ENCODE measurements around the gene KIF5A. TPM values are rescaled to one million over a fixed set of nuclear protein-coding genes. Genes with fewer than 3 reads are reported as not detected.
"Not testable (repeated sequence)": the region's sequence is repeated elsewhere in the genome, so short reads cannot be mapped to it uniquely, and the experiment has no call there.

KIF5A gene
- polyA plus RNA-seq, 1 of the 3 experiments (the other 2 are of a cell fraction) = 6.2 TPM

GRCh38 chr12:57513266-57513665 lies 36.6 kb upstream of the KIF5A start (continued):
- TF ChIP-seq, protein P1, sequence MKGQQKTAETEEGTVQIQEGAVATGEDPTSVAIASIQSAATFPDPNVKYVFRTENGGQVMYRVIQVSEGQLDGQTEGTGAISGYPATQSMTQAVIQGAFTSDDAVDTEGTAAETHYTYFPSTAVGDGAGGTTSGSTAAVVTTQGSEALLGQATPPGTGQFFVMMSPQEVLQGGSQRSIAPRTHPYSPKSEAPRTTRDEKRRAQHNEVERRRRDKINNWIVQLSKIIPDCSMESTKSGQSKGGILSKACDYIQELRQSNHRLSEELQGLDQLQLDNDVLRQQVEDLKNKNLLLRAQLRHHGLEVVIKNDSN (IDR thresholded peaks at IDR 0.05; ENCODE audit: borderline replicate concordance, low read depth) = no peak
- TF ChIP-seq RXRA (IDR thresholded peaks at IDR 0.05; ENCODE audit: borderline replicate concordance, low read depth) (no peak), POLR2AphosphoS5 (IDR thresholded peaks at IDR 0.05; ENCODE audit: low read depth, low read length) (no peak), ELF1 (IDR thresholded peaks at IDR 0.05) (no peak), ZBTB33 (IDR thresholded peaks at IDR 0.05; ENCODE audit: borderline replicate concordance, low read depth) (no peak), JUND (IDR thresholded peaks at IDR 0.05) (no peak)

DNA sequence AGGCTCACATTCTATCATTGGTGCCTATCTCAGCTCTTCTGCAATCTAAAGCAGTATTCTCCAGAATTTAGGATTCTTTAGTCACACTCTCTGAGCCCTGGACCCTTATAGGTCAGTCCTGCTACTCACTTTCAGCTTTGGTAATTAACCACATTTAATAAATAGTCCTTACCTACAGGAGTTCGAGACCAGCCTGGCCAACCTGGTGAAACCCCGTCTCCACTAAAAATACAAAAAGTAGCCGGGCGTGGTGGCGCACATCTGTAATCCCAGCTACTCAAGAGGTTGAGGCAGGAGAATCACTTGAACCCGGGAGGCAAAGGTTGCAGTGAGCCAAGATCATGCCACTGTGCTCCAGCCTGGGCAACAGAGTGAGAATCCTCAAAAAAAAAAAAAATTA lies 36.2 kb upstream of the KIF5A start:
- Histone ChIP-seq H4K20me1 (ENCODE audit: insufficient read depth) (peaks cover 28% of the 10 kb centered on the region), H3F3A (replicated peaks; ENCODE audit: insufficient read depth) (peaks cover 49% of the 10 kb centered on the region), H3K36me3 (replicated peaks in 1 of 2; ENCODE audit: control insufficient read depth in 1 of 2, insufficient read depth in 2 of 2, low read length in 1 of 2) (peaks cover 58 to 72% of the 10 kb centered on the region in 2 experiments), H3K4me1 (ENCODE audit: control insufficient read depth in 1 of 2, insufficient read depth in 2 of 2, low read depth in 1 of 2, low read length in 1 of 2) (peaks cover 5 to 15% of the 10 kb centered on the region in 2 experiments; a peak in 3 of 4 replicates), H3K79me2 (ENCODE audit: insufficient read depth) (peaks cover 21% of the 10 kb centered on the region)
- WGBS (ENCODE audit: low lambda C conversion rate) = 97% methylated on average over 6 of the region's 6 CpGs
- not testable (repeated sequence) for H3K9ac ChIP-seq; H3K9me3 ChIP-seq; H2AFZ ChIP-seq (ENCODE audit: low read depth); H3K9me2 ChIP-seq; H3K27me3 ChIP-seq (ENCODE audit: insufficient read depth); H3K4me3 ChIP-seq (ENCODE audit: low read depth in 2 of 2, low read length in 1 of 2); H3K27ac ChIP-seq (ENCODE audit: low read depth in 2 of 2, low read length in 1 of 2); DNase-seq; H3K4me2 ChIP-seq
- POLR2A ChIA-PET = interaction anchor here (0.5 to 1.3 kb wide), 4 partner anchors 9 to 284 kb away, joined by 3 read pairs; partner anchors contain the start of gene SHMT2
- CTCF ChIA-PET = interaction anchor here (1.9 to 2.1 kb wide), 2 partner anchors 12 to 55 kb away, joined by 5 read pairs; partner anchors contain the start of gene GLI1

- POLR2A ChIA-PET = interaction anchor here (0.5 to 2.2 kb wide), 4 partner anchors 9 to 97 kb away, joined by 3 to 8 read pairs (median 3); no protein-coding TSS in a partner anchor
- not testable (repeated sequence) for H3K9me2 ChIP-seq; H3K4me2 ChIP-seq; DNase-seq; H3K9me3 ChIP-seq; H3K27ac ChIP-seq (ENCODE audit: low read depth in 2 of 2, low read length in 1 of 2); H3K27me3 ChIP-seq (ENCODE audit: insufficient read depth); H3K4me3 ChIP-seq (ENCODE audit: low read depth in 2 of 2, low read length in 1 of 2); H2AFZ ChIP-seq (ENCODE audit: low read depth); H3K9ac ChIP-seq
- Histone ChIP-seq H3K36me3 (replicated peaks in 1 of 2; ENCODE audit: control insufficient read depth in 1 of 2, insufficient read depth in 2 of 2, low read length in 1 of 2) (peaks cover 60 to 67% of the 10 kb centered on the region in 2 experiments), H3K79me2 (ENCODE audit: insufficient read depth) (peaks cover 27% of the 10 kb centered on the region), H3K4me1 (ENCODE audit: control insufficient read depth in 1 of 2, insufficient read depth in 2 of 2, low read depth in 1 of 2, low read length in 1 of 2) (peaks cover 9 to 21% of the 10 kb centered on the region in 2 experiments), H4K20me1 (ENCODE audit: insufficient read depth) (peaks cover 34% of the 10 kb centered on the region), H3F3A (replicated peaks; ENCODE audit: insufficient read depth) (peaks cover 52% of the 10 kb centered on the region)
- CTCF ChIA-PET = interaction anchor here (0.5 to 2.1 kb wide), 5 partner anchors 13 to 425 kb away, joined by 3 to 5 read pairs (median 4); partner anchors contain the start of genes GLI1 and NAB2
- 94% methylated on average over 9 of the region's 9 CpGs for WGBS (ENCODE audit: low lambda C conversion rate)
These were observed 35.6 kb upstream of the KIF5A start for GRCh38 chr12:57514246-57514645.
